ENCODE measurements around the gene ALB. TPM values are rescaled to one million over a fixed set of nuclear protein-coding genes. Genes with fewer than 3 reads are reported as not detected.

The ALB gene
- total RNA-seq, 1 donor from 2014 or later = not detected

- H3K4me3 Mint-ChIP-seq = no peak overlapping the region
- no peaks in the 10 kb centered on the region for H3K4me1 Mint-ChIP-seq (ENCODE audit: low read depth)
- no peak overlapping the region for H3K27ac Mint-ChIP-seq
- intact Hi-C loops (cut with micrococcal nuclease) = no loop called here
- no peaks in the 10 kb centered on the region for H3K36me3 Mint-ChIP-seq (ENCODE audit: low read depth)
- peaks cover 5% of the 10 kb centered on the region for H3K27me3 Mint-ChIP-seq (ENCODE audit: insufficient read depth)
- no peaks in the 10 kb centered on the region for H3K9me3 Mint-ChIP-seq
- no peak for DNase-seq (ENCODE audit: low spot score)
Observed at GRCh38 chr4:73451981-73452747, 48.1 kb downstream of the ALB start.

- Mint-ChIP-seq H3K27me3 (ENCODE audit: insufficient read depth) (peaks cover 5% of the 10 kb centered on the region), H3K27ac (no peak overlapping the region), H3K4me3 (no peak overlapping the region), H3K9me3 (no peaks in the 10 kb centered on the region), H3K36me3 (ENCODE audit: low read depth) (no peaks in the 10 kb centered on the region), H3K4me1 (ENCODE audit: low read depth) (no peaks in the 10 kb centered on the region)
- no peak for DNase-seq (ENCODE audit: low spot score)
- intact Hi-C loops (cut with micrococcal nuclease) = no loop called here
Observed at GRCh38 chr4:73452953-73453700, 49.0 kb downstream of the ALB start.

- H3K4me1 Mint-ChIP-seq (ENCODE audit: low read depth) = no peaks in the 10 kb centered on the region
- intact Hi-C loops (cut with micrococcal nuclease) = no loop called here
- H3K9me3 Mint-ChIP-seq = no peaks in the 10 kb centered on the region
- no peak for DNase-seq (ENCODE audit: low spot score)
- H3K27me3 Mint-ChIP-seq (ENCODE audit: insufficient read depth) = peaks cover 5% of the 10 kb centered on the region
- H3K27ac Mint-ChIP-seq = no peak overlapping the region
- no peaks in the 10 kb centered on the region for H3K36me3 Mint-ChIP-seq (ENCODE audit: low read depth)
- no peak overlapping the region for H3K4me3 Mint-ChIP-seq
Observed at GRCh38 chr4:73453701-73454005, 49.6 kb downstream of the ALB start.

- no peak overlapping the region for H3K4me3 Mint-ChIP-seq
- no peaks in the 10 kb centered on the region for H3K9me3 Mint-ChIP-seq
- no peaks in the 10 kb centered on the region for H3K36me3 Mint-ChIP-seq (ENCODE audit: low read depth)
- no peak for DNase-seq (ENCODE audit: low spot score)
- peaks cover 5% of the 10 kb centered on the region for H3K27me3 Mint-ChIP-seq (ENCODE audit: insufficient read depth)
- H3K4me1 Mint-ChIP-seq (ENCODE audit: low read depth) = no peaks in the 10 kb centered on the region
- intact Hi-C loops (cut with micrococcal nuclease) = no loop called here
- H3K27ac Mint-ChIP-seq = no peak overlapping the region
Observed at GRCh38 chr4:73454920-73455319, 50.8 kb downstream of the ALB start.

- intact Hi-C loops (cut with micrococcal nuclease) = no loop called here
- Mint-ChIP-seq H3K4me3 (no peak overlapping the region), H3K4me1 (ENCODE audit: low read depth) (no peaks in the 10 kb centered on the region), H3K27ac (no peak overlapping the region), H3K36me3 (ENCODE audit: low read depth) (no peaks in the 10 kb centered on the region), H3K9me3 (no peaks in the 10 kb centered on the region), H3K27me3 (ENCODE audit: insufficient read depth) (peaks cover 7% of the 10 kb centered on the region)
- DNase-seq (ENCODE audit: low spot score) = no peak
Observed at GRCh38 chr4:73456177-73457022, 52.3 kb downstream of the ALB start.

- Mint-ChIP-seq H3K27ac (no peak overlapping the region), H3K27me3 (ENCODE audit: insufficient read depth) (peaks cover 3% of the 10 kb centered on the region), H3K4me3 (no peak overlapping the region), H3K9me3 (no peaks in the 10 kb centered on the region), H3K36me3 (ENCODE audit: low read depth) (no peaks in the 10 kb centered on the region), H3K4me1 (ENCODE audit: low read depth) (no peaks in the 10 kb centered on the region)
- intact Hi-C loops (cut with micrococcal nuclease) = no loop called here
- no peak for DNase-seq (ENCODE audit: low spot score)
Observed at GRCh38 chr4:73458184-73459047, 54.3 kb downstream of the ALB start.

- Mint-ChIP-seq H3K9me3 (no peaks in the 10 kb centered on the region), H3K4me3 (no peak overlapping the region), H3K27me3 (ENCODE audit: insufficient read depth) (peaks cover 5% of the 10 kb centered on the region), H3K27ac (no peak overlapping the region), H3K36me3 (ENCODE audit: low read depth) (no peaks in the 10 kb centered on the region), H3K4me1 (ENCODE audit: low read depth) (no peaks in the 10 kb centered on the region)
- intact Hi-C loops (cut with micrococcal nuclease) = no loop called here
- no peak for DNase-seq (ENCODE audit: low spot score)
Observed at GRCh38 chr4:73459048-73459421, 54.9 kb downstream of the ALB start.

GRCh38 chr4:73460913-73461522 lies 56.9 kb downstream of the ALB start:
- Mint-ChIP-seq H3K4me1 (ENCODE audit: low read depth) (no peaks in the 10 kb centered on the region), H3K4me3 (no peak overlapping the region), H3K9me3 (no peaks in the 10 kb centered on the region), H3K27me3 (ENCODE audit: insufficient read depth) (peaks cover 7% of the 10 kb centered on the region), H3K27ac (no peak overlapping the region), H3K36me3 (ENCODE audit: low read depth) (no peaks in the 10 kb centered on the region)
- intact Hi-C loops (cut with micrococcal nuclease) = no loop called here
- no peak for DNase-seq (ENCODE audit: low spot score)

- no peak for DNase-seq (ENCODE audit: low spot score)
- no peaks in the 10 kb centered on the region for H3K9me3 Mint-ChIP-seq
- intact Hi-C loops (cut with micrococcal nuclease) = no loop called here
- no peaks in the 10 kb centered on the region for H3K4me1 Mint-ChIP-seq (ENCODE audit: low read depth)
- peaks cover 9% of the 10 kb centered on the region for H3K27me3 Mint-ChIP-seq (ENCODE audit: insufficient read depth)
- no peaks in the 10 kb centered on the region for H3K36me3 Mint-ChIP-seq (ENCODE audit: low read depth)
- H3K4me3 Mint-ChIP-seq = no peak overlapping the region
- no peak overlapping the region for H3K27ac Mint-ChIP-seq
Observed at GRCh38 chr4:73468170-73468569, 64.1 kb downstream of the ALB start.

- H3K9me3 Mint-ChIP-seq = no peaks in the 10 kb centered on the region
- H3K36me3 Mint-ChIP-seq (ENCODE audit: low read depth) = no peaks in the 10 kb centered on the region
Observed at GRCh38 chr4:73470728-73471127, 66.6 kb downstream of the ALB start.

More at GRCh38 chr4:73470728-73471127, 66.6 kb downstream of the ALB start:
- H3K27me3 Mint-ChIP-seq (ENCODE audit: insufficient read depth) = peaks cover 4% of the 10 kb centered on the region
- H3K4me1 Mint-ChIP-seq (ENCODE audit: low read depth) = no peaks in the 10 kb centered on the region
- no peak overlapping the region for H3K4me3 Mint-ChIP-seq
- intact Hi-C loops (cut with micrococcal nuclease) = no loop called here
- no peak overlapping the region for H3K27ac Mint-ChIP-seq
- no peak for DNase-seq (ENCODE audit: low spot score)

Measured in activated T-helper 1 cell treated with anti-CD3 and anti-CD28 coated beads, Interleukin-12 subunit alpha, Interleukin-12 subunit beta, Interleukin-2, Interleukin-4 antibody, amounts not matched to agents 30 ng/mL and 10 ng/mL and 1 ng/mL, durations not matched to agents 14 hours and 24 hours and 36 hours (primary cell).